BLaER1 (cell line): ENCODE data around the gene OTOGL.

Experiments
- H3K27ac ChIP-seq: shearing (Covaris generic); formaldehyde crosslinking; 2 replicates; pipeline ENCODE4 v1.8.1; 2022
- H3K27me3 ChIP-seq: shearing (Covaris generic); formaldehyde crosslinking; 2 replicates; pipeline ENCODE4 v1.8.1; 2022
- H3K36me3 ChIP-seq: shearing (Covaris generic); formaldehyde crosslinking; 2 replicates; pipeline ENCODE4 v1.8.1; 2022
- H3K4me1 ChIP-seq: shearing (Covaris generic); formaldehyde crosslinking; 2 replicates; pipeline ENCODE4 v1.8.1; 2022
- H3K4me2 ChIP-seq: shearing (Covaris generic); formaldehyde crosslinking; 2 replicates; pipeline ENCODE4 v1.8.1; 2022
- H3K4me3 ChIP-seq: shearing (Covaris generic); formaldehyde crosslinking; 2 replicates; pipeline ENCODE4 v1.8.1; 2022
- H3K9ac ChIP-seq: shearing (Covaris generic); formaldehyde crosslinking; 2 replicates; pipeline ENCODE4 v1.8.1; 2022
- H3K9me3 ChIP-seq: shearing (Covaris generic); formaldehyde crosslinking; 2 replicates; pipeline ENCODE4 v1.8.1; 2022
- H4K20me1 ChIP-seq: shearing (Covaris generic); formaldehyde crosslinking; 2 replicates; pipeline ENCODE4 v1.8.1; 2022
- Cebpa-rat ChIP-seq: shearing (Covaris generic); IDR thresholded peaks from 2 replicates; pipeline ENCODE4 v1.8.1; 2022

The OTOGL gene

DNA sequence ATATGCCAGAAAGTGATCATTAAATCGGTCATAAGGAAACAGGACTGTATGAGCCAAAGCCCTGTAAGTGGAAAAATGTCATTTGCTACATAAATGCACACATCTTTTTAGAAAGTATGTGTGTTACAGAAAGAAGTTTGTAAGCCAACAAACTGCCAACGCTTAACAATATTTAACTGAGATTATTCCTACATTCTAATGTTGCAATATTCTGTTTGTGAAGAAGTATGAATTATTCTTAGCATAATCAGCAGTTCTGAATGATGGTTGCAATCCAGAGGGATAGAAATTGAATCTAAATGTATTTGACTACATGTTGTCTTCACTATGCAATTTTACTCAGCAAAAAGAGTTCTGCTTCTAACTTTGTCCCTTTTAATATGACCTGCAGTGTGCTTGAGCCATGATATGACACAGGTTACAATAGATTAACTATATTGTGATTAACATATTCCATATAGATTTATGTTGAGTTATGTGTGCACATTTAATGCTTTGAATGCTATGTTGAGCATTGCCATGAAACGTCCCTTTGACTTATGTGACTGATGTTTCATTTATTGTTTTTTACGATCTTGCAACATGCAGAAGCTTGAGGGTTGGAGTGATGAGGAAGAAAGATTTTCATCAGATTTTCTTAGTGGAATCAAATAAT, 277.9 kb downstream of the OTOGL start:
- Histone ChIP-seq H3K4me3 (no peak overlapping the region), H3K9me3 (no peaks in the 10 kb centered on the region), H3K4me2 (no peak overlapping the region), H3K4me1 (no peaks in the 10 kb centered on the region), H3K27me3 (no peaks in the 10 kb centered on the region), H4K20me1 (no peaks in the 10 kb centered on the region), H3K9ac (no peak overlapping the region), H3K27ac (no peak overlapping the region), H3K36me3 (no peaks in the 10 kb centered on the region)
- TF ChIP-seq Cebpa-rat: no peak

DNA sequence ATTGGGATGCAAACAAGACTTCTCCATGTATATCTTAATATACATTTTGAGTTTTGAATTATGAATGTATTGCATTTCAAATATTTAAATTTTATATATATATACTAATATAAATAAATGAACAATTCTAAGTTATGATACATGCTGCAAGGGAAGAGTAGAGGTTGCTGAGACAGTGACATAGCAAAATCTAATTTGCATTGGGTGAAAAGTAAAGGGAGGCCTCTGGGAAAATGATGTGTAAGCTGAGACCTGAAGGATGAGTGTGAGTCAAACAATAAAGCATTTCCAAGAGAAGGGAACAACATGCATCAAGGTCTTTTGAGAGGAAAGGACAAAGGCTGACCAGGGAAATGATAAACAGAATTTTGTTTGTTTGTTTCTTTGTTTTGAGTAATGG, 281.8 kb downstream of the OTOGL start:
- H4K20me1 ChIP-seq: no peaks in the 10 kb centered on the region
- no peak overlapping the region for H3K9ac ChIP-seq
- no peaks in the 10 kb centered on the region for H3K4me1 ChIP-seq
- no peaks in the 10 kb centered on the region for H3K36me3 ChIP-seq
- no peak overlapping the region for H3K27ac ChIP-seq
- TF ChIP-seq Cebpa-rat: no peak
- no peaks in the 10 kb centered on the region for H3K9me3 ChIP-seq
- H3K4me3 ChIP-seq: no peak overlapping the region
- no peak overlapping the region for H3K4me2 ChIP-seq
- H3K27me3 ChIP-seq: no peaks in the 10 kb centered on the region

DNA sequence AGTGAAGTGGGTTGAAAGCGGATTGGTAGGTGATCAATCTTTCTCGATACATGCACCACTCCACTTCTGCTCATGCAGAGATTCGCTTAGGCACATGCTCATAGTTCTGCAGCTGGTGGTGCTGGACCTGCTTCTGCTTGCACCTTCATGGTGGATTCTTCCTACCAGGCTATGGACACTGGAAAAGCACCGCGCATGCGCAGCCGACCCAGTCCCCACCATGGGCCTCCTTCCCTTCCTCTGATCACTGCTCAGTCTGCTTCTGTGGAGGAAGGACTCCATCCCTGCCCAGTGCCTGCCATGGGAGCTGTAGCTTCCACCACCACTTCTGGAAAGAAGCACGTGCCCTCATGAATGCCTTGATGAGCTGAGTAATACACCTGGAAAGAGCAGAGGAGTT, 282.9 kb downstream of the OTOGL start:
- Histone ChIP-seq H3K4me1 (no peaks in the 10 kb centered on the region), H4K20me1 (no peaks in the 10 kb centered on the region), H3K9me3 (no peaks in the 10 kb centered on the region), H3K9ac (no peak overlapping the region), H3K27me3 (no peaks in the 10 kb centered on the region), H3K27ac (no peak overlapping the region), H3K4me2 (no peak overlapping the region), H3K36me3 (no peaks in the 10 kb centered on the region), H3K4me3 (no peak overlapping the region)
- TF ChIP-seq Cebpa-rat: no peak

DNA sequence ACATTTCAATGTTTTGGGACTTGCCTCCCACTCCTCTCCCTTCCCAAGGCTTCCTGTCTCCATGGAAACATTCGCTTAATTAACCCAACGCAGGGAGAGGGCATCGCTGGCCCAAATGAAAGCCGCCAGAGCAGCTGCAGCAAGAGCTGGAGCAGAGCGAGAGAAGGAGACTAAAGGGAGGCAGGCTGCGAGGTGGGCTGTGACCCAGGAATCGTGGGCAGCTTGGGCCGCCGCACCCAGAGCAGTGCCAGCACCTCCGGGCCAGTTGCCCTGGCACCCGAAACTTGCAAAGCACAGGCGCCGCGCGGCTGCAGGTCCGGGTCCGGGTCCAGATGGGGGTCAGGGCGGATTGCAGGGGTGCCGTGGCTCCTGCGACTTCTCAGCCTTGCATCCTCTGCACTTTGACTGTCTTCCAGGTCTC, 301.2 kb downstream of the OTOGL start:
- no peak overlapping the region for H3K27ac ChIP-seq
- no peak overlapping the region for H3K4me3 ChIP-seq
- H3K36me3 ChIP-seq: no peaks in the 10 kb centered on the region
- no peak overlapping the region for H3K9ac ChIP-seq
- H4K20me1 ChIP-seq: no peaks in the 10 kb centered on the region
- no peaks in the 10 kb centered on the region for H3K9me3 ChIP-seq
- TF ChIP-seq Cebpa-rat: no peak
- H3K4me2 ChIP-seq: no peak overlapping the region
- H3K4me1 ChIP-seq: no peaks in the 10 kb centered on the region
- no peaks in the 10 kb centered on the region for H3K27me3 ChIP-seq

DNA sequence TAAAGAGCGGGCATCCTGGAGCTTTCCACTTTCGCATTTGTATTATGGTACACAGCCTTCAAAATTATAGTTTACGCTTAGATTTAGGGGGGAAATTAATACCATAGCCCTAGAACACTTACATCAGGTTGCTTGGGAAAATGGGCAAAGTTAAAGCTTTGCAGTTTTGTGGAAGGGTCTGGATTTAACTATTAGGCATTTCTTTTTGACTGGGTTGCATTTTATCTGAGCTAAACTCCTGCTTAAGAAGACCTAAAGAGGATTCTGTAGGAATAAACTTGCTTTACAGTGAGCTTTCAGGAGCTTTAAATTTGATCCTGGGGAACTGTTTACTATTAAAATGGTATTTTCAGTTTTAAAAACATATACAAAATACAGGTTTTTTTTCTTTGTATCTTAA, 301.9 kb downstream of the OTOGL start:
- no peak for TF ChIP-seq Cebpa-rat
- H3K9ac ChIP-seq: no peak overlapping the region
- H3K36me3 ChIP-seq: no peaks in the 10 kb centered on the region
- no peak overlapping the region for H3K4me2 ChIP-seq
- no peaks in the 10 kb centered on the region for H3K4me1 ChIP-seq
- H3K9me3 ChIP-seq: no peaks in the 10 kb centered on the region
- H4K20me1 ChIP-seq: no peaks in the 10 kb centered on the region
- H3K4me3 ChIP-seq: no peak overlapping the region
- H3K27ac ChIP-seq: no peak overlapping the region
- H3K27me3 ChIP-seq: no peaks in the 10 kb centered on the region

DNA sequence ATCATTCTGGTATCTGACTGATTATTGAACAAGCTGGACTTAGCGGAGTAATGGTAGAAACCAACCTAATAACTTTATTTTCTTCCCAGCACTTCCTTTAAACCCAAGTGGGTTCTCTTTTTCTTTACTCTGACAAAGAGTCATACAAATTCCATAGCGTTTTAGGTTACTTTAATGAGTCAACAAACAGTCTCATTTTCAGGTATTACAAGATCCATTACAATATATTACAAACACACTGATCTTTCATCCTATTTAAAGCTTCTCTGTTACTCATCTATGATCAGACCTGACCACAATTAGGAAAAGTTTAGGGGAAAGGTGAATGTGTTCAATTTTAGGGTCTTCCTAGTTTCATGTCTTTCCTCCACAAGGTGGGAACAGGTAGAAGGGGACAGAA, 305.3 kb downstream of the OTOGL start:
- Histone ChIP-seq H3K27me3 (no peaks in the 10 kb centered on the region), H3K9ac (no peak overlapping the region), H3K9me3 (no peaks in the 10 kb centered on the region), H3K36me3 (no peaks in the 10 kb centered on the region), H3K4me3 (no peak overlapping the region), H3K27ac (no peak overlapping the region), H3K4me1 (no peaks in the 10 kb centered on the region), H3K4me2 (no peak overlapping the region), H4K20me1 (no peaks in the 10 kb centered on the region)
- TF ChIP-seq Cebpa-rat: no peak

DNA sequence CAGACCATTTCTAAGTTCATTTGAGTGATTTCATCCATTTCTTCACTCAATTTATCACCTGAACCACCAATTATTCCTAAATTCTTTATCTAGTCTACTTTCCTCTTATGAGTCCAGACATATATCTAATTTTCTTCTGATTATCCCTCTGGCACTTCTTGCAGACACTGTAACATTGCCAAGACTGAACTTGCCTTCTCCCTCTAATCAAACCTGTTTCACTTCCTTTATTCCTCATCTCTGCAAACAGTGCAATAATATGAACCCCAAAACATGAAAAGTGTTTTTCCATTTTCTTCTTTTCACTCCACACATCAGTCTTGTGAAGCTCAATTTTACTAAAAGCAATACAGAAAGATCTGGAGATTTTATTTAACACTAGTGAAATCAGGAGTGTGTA, 306.9 kb downstream of the OTOGL start:
- Histone ChIP-seq H3K4me1 (no peaks in the 10 kb centered on the region), H3K9me3 (no peaks in the 10 kb centered on the region), H4K20me1 (no peaks in the 10 kb centered on the region), H3K36me3 (no peaks in the 10 kb centered on the region), H3K9ac (no peak overlapping the region), H3K4me3 (no peak overlapping the region), H3K27ac (no peak overlapping the region), H3K27me3 (no peaks in the 10 kb centered on the region), H3K4me2 (no peak overlapping the region)
- no peak for TF ChIP-seq Cebpa-rat

DNA sequence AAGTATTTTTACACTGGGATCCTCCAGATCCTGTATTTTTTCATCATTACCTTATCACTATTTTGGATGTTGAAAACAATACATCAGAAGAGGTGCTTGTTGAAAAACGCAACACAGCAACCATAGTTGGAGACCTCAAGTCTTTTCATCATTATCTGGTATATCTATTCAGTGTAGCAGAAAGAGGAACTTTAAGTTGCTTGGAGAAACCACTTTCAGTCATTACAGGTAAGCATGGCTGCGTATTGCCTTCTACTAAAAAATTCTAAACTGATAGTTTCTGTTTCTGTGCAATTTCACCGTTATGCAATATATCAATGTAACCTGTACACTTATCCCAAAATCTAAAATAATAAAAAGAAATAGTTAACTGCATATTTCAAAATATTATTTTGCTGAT, 312.4 kb downstream of the OTOGL start:
- no peak for TF ChIP-seq Cebpa-rat
- H3K4me1 ChIP-seq: no peaks in the 10 kb centered on the region
- H3K9me3 ChIP-seq: no peaks in the 10 kb centered on the region
- no peak overlapping the region for H3K9ac ChIP-seq
- H3K27ac ChIP-seq: no peak overlapping the region
- no peak overlapping the region for H3K4me2 ChIP-seq
- H3K27me3 ChIP-seq: no peaks in the 10 kb centered on the region
- H4K20me1 ChIP-seq: no peaks in the 10 kb centered on the region
- no peak overlapping the region for H3K4me3 ChIP-seq
- H3K36me3 ChIP-seq: no peaks in the 10 kb centered on the region

DNA sequence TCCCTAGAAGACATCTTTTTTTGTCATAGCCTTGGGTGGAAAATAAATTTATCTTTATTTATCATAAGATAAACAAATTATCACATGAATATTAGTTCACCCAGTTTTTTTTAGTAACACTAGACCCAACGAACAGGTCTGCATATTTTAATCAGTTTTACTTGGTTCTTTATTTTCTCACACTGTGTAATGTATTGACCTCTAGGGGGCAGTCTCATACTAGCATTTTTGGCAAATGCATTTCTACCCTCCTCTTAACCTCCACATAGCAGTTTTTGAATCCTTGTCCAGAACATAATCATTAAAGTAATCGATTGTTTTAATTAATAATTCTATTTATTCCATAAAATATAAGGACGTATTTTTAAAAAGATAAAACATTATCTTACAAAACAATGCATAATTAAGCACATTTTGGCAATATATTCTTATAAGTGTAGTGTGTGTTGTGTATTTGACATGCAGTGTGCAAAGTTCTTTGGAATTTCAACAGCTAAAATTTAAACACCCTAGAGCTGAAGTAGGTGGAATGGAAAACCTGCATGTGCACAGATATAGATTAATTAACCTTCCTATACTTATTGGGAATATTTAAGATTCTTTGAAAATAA, 313.1 kb downstream of the OTOGL start:
- Histone ChIP-seq H3K36me3 (no peaks in the 10 kb centered on the region), H3K9ac (no peak overlapping the region), H3K27ac (no peak overlapping the region), H3K27me3 (no peaks in the 10 kb centered on the region), H3K4me3 (no peak overlapping the region), H3K9me3 (no peaks in the 10 kb centered on the region), H4K20me1 (no peaks in the 10 kb centered on the region), H3K4me1 (no peaks in the 10 kb centered on the region), H3K4me2 (no peak overlapping the region)
- no peak for TF ChIP-seq Cebpa-rat

DNA sequence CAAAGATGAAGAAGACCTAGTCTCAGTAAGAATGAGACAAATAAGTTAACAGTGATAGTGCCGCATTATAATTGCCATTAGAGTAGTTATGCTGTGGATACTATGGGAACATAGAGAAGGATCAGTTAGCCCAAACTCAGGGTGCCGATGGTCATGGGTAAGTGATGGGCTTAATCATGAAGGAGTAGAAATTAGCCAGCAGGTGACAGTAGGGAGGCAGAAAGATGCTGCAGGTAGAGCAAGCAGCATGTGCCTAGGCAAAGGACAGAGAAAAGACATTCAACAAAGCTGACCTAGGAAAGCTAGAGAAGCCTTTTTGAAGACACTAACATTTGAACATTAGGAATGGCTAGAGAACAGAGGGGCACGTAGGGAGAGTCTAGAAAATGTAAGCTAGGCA, 314.1 kb downstream of the OTOGL start:
- H3K27me3 ChIP-seq: no peaks in the 10 kb centered on the region

DNA sequence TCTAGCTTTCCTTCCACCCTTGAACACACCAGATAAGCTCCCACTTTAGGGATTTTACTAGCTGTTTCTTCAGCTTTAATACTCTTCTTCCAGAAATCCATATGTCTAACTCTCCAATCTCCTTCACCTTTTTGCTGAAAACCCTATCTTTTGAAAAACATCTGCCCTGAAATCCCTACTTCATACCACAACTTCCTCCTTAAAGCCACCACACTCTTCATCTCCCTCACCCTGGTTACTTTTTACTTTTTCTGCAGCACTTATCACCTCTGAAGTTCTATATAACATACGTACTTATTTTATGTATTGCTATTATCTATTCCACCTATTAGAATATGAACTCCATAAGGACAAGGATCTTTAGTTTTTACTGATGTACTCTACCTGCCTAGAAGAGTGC, 316.1 kb downstream of the OTOGL start:
- Histone ChIP-seq H3K4me2 (no peak overlapping the region), H3K9me3 (no peaks in the 10 kb centered on the region), H3K4me3 (no peak overlapping the region), H3K4me1 (no peaks in the 10 kb centered on the region), H3K36me3 (no peaks in the 10 kb centered on the region), H3K9ac (no peak overlapping the region), H3K27me3 (no peaks in the 10 kb centered on the region), H3K27ac (no peak overlapping the region), H4K20me1 (no peaks in the 10 kb centered on the region)
- TF ChIP-seq Cebpa-rat: no peak

More for the DNA sequence above, 314.1 kb downstream of the OTOGL start:
- no peaks in the 10 kb centered on the region for H3K4me1 ChIP-seq
- TF ChIP-seq Cebpa-rat: no peak
- H3K9me3 ChIP-seq: no peaks in the 10 kb centered on the region
- no peak overlapping the region for H3K27ac ChIP-seq
- no peak overlapping the region for H3K4me2 ChIP-seq
- no peak overlapping the region for H3K9ac ChIP-seq
- H3K4me3 ChIP-seq: no peak overlapping the region
- no peaks in the 10 kb centered on the region for H3K36me3 ChIP-seq
- H4K20me1 ChIP-seq: no peaks in the 10 kb centered on the region
